ENCODE data around the gene PHYKPL. TPM values are rescaled to one million over a fixed set of nuclear protein-coding genes. Genes with fewer than 3 reads are reported as not detected.

Gene PHYKPL
- total and polyA plus RNA-seq, 2 of the 13 experiments (the other 11 are each of a cell fraction or from before 2014, with no cell fraction given), result 18.0 to 78.6 TPM

DNA sequence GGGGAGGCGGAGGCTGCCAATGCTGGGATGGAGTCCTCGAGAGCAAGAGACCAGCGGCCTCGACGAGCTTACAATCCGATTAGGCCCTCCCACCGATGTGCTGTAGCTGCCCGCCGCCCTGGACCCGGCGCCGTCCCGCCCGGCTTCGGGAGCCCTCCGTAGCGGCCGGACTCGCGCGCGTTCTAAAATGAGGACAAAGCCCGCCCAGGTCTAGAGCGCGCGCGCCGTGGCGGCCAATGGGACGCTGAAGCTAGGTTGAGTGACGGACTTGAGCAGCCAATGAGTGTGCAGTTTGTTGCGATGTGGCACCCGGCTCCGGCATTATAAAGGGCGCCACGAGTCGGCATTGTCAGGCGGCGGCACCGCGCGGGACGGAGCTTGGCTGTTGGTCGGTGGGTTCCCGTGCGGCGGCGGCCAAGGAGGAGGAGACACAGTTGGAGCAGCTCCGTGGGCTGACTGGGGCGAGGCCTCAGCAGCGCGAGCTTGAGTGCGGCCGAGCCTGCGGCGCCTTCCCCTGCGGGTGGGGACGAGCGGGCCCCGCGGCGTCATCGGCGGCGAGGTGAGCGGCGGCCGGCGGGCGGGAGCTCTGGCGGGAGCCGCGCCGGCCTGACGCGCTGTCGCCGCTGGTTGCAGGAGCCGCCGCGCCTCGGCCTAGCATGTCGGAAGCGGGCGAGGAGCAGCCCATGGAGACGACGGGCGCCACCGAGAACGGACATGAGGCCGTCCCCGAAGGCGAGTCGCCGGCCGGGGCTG, 28.2 kb downstream of the PHYKPL start, which contains the start of gene HNRNPAB (continued):
- peak; percentile 48; the same call in 1 of the 2 replicates for TF ChIP-seq SOX5 (CRISPR knock-in tag; IDR thresholded peaks at IDR 0.05; ENCODE audit: borderline replicate concordance)
- no peak for TF ChIP-seq ZNF17 (CRISPR knock-in tag; IDR thresholded peaks at IDR 0.05)
- TF ChIP-seq, protein P1, sequence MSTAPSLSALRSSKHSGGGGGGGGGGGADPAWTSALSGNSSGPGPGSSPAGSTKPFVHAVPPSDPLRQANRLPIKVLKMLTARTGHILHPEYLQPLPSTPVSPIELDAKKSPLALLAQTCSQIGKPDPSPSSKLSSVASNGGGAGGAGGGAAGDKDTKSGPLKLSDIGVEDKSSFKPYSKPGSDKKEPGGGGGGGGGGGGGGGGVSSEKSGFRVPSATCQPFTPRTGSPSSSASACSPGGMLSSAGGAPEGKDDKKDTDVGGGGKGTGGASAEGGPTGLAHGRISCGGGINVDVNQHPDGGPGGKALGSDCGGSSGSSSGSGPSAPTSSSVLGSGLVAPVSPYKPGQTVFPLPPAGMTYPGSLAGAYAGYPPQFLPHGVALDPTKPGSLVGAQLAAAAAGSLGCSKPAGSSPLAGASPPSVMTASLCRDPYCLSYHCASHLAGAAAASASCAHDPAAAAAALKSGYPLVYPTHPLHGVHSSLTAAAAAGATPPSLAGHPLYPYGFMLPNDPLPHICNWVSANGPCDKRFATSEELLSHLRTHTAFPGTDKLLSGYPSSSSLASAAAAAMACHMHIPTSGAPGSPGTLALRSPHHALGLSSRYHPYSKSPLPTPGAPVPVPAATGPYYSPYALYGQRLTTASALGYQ (CRISPR knock-in tag; IDR thresholded peaks at IDR 0.05), result peak; percentile 64; the same call in 1 of the 2 replicates
- no peak for TF ChIP-seq BHLHE40 (IDR thresholded peaks at IDR 0.05; ENCODE audit: low read length)
- peak; percentile 99 for TF ChIP-seq RBFOX2 (IDR thresholded peaks at IDR 0.05; ENCODE audit: low read depth, low read length)
- TF ChIP-seq, protein P2, sequence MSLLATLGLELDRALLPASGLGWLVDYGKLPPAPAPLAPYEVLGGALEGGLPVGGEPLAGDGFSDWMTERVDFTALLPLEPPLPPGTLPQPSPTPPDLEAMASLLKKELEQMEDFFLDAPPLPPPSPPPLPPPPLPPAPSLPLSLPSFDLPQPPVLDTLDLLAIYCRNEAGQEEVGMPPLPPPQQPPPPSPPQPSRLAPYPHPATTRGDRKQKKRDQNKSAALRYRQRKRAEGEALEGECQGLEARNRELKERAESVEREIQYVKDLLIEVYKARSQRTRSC (CRISPR knock-in tag; IDR thresholded peaks at IDR 0.05; ENCODE audit: low read depth), result peak; percentile 95
- TF ChIP-seq ZC3H13 (CRISPR knock-in tag; IDR thresholded peaks at IDR 0.05), result peak; percentile 97
- TF ChIP-seq ZNF709 (CRISPR knock-in tag; IDR thresholded peaks at IDR 0.05), result peak; percentile 71
- TF ChIP-seq MEF2D (CRISPR knock-in tag; IDR thresholded peaks at IDR 0.05), result peak; percentile 68
- TF ChIP-seq, protein P3, sequence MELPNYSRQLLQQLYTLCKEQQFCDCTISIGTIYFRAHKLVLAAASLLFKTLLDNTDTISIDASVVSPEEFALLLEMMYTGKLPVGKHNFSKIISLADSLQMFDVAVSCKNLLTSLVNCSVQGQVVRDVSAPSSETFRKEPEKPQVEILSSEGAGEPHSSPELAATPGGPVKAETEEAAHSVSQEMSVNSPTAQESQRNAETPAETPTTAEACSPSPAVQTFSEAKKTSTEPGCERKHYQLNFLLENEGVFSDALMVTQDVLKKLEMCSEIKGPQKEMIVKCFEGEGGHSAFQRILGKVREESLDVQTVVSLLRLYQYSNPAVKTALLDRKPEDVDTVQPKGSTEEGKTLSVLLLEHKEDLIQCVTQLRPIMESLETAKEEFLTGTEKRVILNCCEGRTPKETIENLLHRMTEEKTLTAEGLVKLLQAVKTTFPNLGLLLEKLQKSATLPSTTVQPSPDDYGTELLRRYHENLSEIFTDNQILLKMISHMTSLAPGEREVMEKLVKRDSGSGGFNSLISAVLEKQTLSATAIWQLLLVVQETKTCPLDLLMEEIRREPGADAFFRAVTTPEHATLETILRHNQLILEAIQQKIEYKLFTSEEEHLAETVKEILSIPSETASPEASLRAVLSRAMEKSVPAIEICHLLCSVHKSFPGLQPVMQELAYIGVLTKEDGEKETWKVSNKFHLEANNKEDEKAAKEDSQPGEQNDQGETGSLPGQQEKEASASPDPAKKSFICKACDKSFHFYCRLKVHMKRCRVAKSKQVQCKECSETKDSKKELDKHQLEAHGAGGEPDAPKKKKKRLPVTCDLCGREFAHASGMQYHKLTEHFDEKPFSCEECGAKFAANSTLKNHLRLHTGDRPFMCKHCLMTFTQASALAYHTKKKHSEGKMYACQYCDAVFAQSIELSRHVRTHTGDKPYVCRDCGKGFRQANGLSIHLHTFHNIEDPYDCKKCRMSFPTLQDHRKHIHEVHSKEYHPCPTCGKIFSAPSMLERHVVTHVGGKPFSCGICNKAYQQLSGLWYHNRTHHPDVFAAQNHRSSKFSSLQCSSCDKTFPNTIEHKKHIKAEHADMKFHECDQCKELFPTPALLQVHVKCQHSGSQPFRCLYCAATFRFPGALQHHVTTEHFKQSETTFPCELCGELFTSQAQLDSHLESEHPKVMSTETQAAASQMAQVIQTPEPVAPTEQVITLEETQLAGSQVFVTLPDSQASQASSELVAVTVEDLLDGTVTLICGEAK (IDR thresholded peaks at IDR 0.05), result no peak
- TF ChIP-seq, protein P3 (CRISPR knock-in tag; IDR thresholded peaks at IDR 0.05), result peak; percentile 42; the same call in 1 of the 2 replicates
- peak; percentile 79 for TF ChIP-seq ZBTB7B (CRISPR knock-in tag; IDR thresholded peaks at IDR 0.05)
- TF ChIP-seq ZNF337 (CRISPR knock-in tag; IDR thresholded peaks at IDR 0.05; ENCODE audit: borderline replicate concordance, low read depth), result peak; percentile 92; the same call in 1 of the 2 replicates
- peak; percentile 18; the same call in 1 of the 2 replicates for TF ChIP-seq HNF4A (CRISPR knock-in tag; IDR thresholded peaks at IDR 0.05)
- no peak for TF ChIP-seq PRPF4 (IDR thresholded peaks at IDR 0.05; ENCODE audit: low read depth, low read length, poor library complexity, severe bottlenecking)
- TF ChIP-seq MIER2 (CRISPR knock-in tag; IDR thresholded peaks at IDR 0.05), result peak; percentile 63; the same call in 1 of the 2 replicates
- peak; percentile 61; the same call in 1 of the 2 replicates for TF ChIP-seq HOXD1 (CRISPR knock-in tag; IDR thresholded peaks at IDR 0.05)
- TF ChIP-seq GABPB1 (CRISPR knock-in tag; IDR thresholded peaks at IDR 0.05), result peak; percentile 84
